ENCODE results near the gene CAPN8. TPM values are rescaled to one million over a fixed set of nuclear protein-coding genes. Genes with fewer than 3 reads are reported as not detected.

CAPN8 gene
- total RNA-seq, 1 experiment from 2014 or later = 94.7 TPM

GRCh38 chr1:223512057-223512456, 153.4 kb downstream of the CAPN8 start:
- H3K4me2 ChIP-seq = no peak overlapping the region
- peak in 1 of 2 experiments; percentile 66 for DNase-seq
- no peak for TF ChIP-seq EZH2 (IDR thresholded peaks at IDR 0.05; ENCODE audit: low read depth)
- no peak for TF ChIP-seq CTCF (conservative IDR thresholded peaks at IDR 0.05)
- no peaks in the 10 kb centered on the region for H3K9me3 ChIP-seq (ENCODE audit: insufficient read depth, low read depth)
- no peaks in the 10 kb centered on the region for H3K9me2 ChIP-seq (ENCODE audit: insufficient read depth)
- POLR2A ChIA-PET (ENCODE audit: unreplicated experiment) = no interaction called here
- no peaks in the 10 kb centered on the region for H3F3A ChIP-seq (ENCODE audit: insufficient read depth, low read depth)
- intact Hi-C loops (cut with micrococcal nuclease; ENCODE audit: unreplicated experiment) = no loop called here
- no peak overlapping the region for H3K27ac ChIP-seq
- peaks cover 17% of the 10 kb centered on the region for H3K4me1 ChIP-seq (replicated peaks; ENCODE audit: insufficient read depth)
- CTCF ChIA-PET = no interaction called here
- H2AFZ ChIP-seq = no peak overlapping the region
- BruUV-seq (replicated peaks) = no TSS peak
- no peak overlapping the region for H3K4me3 ChIP-seq
- H3K27me3 ChIP-seq (ENCODE audit: insufficient read depth, low read depth) = no peaks in the 10 kb centered on the region
- no peaks in the 10 kb centered on the region for H3K79me2 ChIP-seq (ENCODE audit: low read depth)
- no peaks in the 10 kb centered on the region for H4K20me1 ChIP-seq (ENCODE audit: insufficient read depth)
- H3K36me3 ChIP-seq (ENCODE audit: low read depth) = no peaks in the 10 kb centered on the region

- no TSS peak for BruUV-seq (replicated peaks)
- CTCF ChIA-PET = no interaction called here
- intact Hi-C loops (cut with micrococcal nuclease; ENCODE audit: unreplicated experiment) = no loop called here
Measured at GRCh38 chr1:223508796-223509195, 156.7 kb downstream of the CAPN8 start.

GRCh38 chr1:223504741-223505140, 160.8 kb downstream of the CAPN8 start:
- no peaks in the 10 kb centered on the region for H4K20me1 ChIP-seq (ENCODE audit: insufficient read depth)
- no peaks in the 10 kb centered on the region for H3K9me3 ChIP-seq (ENCODE audit: insufficient read depth, low read depth)
- ChIA-PET CTCF (no interaction called here), POLR2A (ENCODE audit: unreplicated experiment) (no interaction called here)
- no peak overlapping the region for H3K4me2 ChIP-seq
- H3K79me2 ChIP-seq (ENCODE audit: low read depth) = no peaks in the 10 kb centered on the region
- H3K36me3 ChIP-seq (ENCODE audit: low read depth) = no peaks in the 10 kb centered on the region
- intact Hi-C loops (cut with micrococcal nuclease; ENCODE audit: unreplicated experiment) = no loop called here
- TF ChIP-seq CTCF (conservative IDR thresholded peaks at IDR 0.05) = no peak
- no peak for TF ChIP-seq EZH2 (IDR thresholded peaks at IDR 0.05; ENCODE audit: low read depth)
- H3K27me3 ChIP-seq (ENCODE audit: insufficient read depth, low read depth) = no peaks in the 10 kb centered on the region
- H3K4me1 ChIP-seq (replicated peaks; ENCODE audit: insufficient read depth) = peaks cover 14% of the 10 kb centered on the region
- no peak overlapping the region for H2AFZ ChIP-seq
- H3K4me3 ChIP-seq = no peak overlapping the region
- DNase-seq = no peak
- no TSS peak for BruUV-seq (replicated peaks)
- no peak overlapping the region for H3K27ac ChIP-seq
- no peaks in the 10 kb centered on the region for H3K9me2 ChIP-seq (ENCODE audit: insufficient read depth)
- H3F3A ChIP-seq (ENCODE audit: insufficient read depth, low read depth) = no peaks in the 10 kb centered on the region

More at GRCh38 chr1:223508796-223509195, 156.7 kb downstream of the CAPN8 start:
- H3K9me3 ChIP-seq (ENCODE audit: insufficient read depth, low read depth) = no peaks in the 10 kb centered on the region
- H3K27ac ChIP-seq = no peak overlapping the region
- no peaks in the 10 kb centered on the region for H3K36me3 ChIP-seq (ENCODE audit: low read depth)
- TF ChIP-seq EZH2 (IDR thresholded peaks at IDR 0.05; ENCODE audit: low read depth) (no peak), CTCF (conservative IDR thresholded peaks at IDR 0.05) (no peak)
- no peak for DNase-seq
- no peaks in the 10 kb centered on the region for H3K9me2 ChIP-seq (ENCODE audit: insufficient read depth)
- H2AFZ ChIP-seq = no peak overlapping the region
- no peak overlapping the region for H3K4me3 ChIP-seq
- no peaks in the 10 kb centered on the region for H3F3A ChIP-seq (ENCODE audit: insufficient read depth, low read depth)
- H4K20me1 ChIP-seq (ENCODE audit: insufficient read depth) = no peaks in the 10 kb centered on the region
- H3K79me2 ChIP-seq (ENCODE audit: low read depth) = no peaks in the 10 kb centered on the region
- no peak overlapping the region for H3K4me2 ChIP-seq
- POLR2A ChIA-PET (ENCODE audit: unreplicated experiment) = no interaction called here
- no peaks in the 10 kb centered on the region for H3K27me3 ChIP-seq (ENCODE audit: insufficient read depth, low read depth)
- peaks cover 17% of the 10 kb centered on the region for H3K4me1 ChIP-seq (replicated peaks; ENCODE audit: insufficient read depth)

All from PC-9 (cell line).